Measurements from ENCODE around the gene ZNF683.

DNA sequence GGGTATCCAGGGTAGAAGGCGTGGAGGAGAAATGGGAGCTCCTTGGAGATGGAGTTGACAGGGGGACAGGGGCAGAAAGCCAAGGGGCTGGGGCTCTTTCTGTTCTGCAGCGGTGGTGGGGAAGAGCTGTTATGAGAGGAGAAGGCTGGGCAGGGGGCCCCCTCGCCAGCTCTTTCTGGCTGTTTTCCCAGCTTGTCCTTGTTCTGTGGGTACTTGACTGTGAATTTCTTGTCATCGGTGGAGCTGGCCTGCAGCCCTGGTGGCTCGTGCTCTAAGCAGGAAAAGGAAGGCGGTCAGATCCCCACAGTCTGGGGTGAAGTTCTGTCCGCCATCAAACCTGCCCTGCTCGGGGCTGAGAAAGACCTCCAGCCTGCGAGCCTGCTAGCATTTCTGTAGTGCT lies 7.6 kb downstream of the ZNF683 start:
- TF ChIP-seq POLR2A (IDR thresholded peaks at IDR 0.05), result no peak
- TF ChIP-seq CTCF (IDR thresholded peaks at IDR 0.05), result no peak
- TF ChIP-seq POLR2AphosphoS5 (IDR thresholded peaks at IDR 0.05), result no peak
